AG04450 (cell line): ENCODE results near the gene ANKRD62. TPM values are rescaled to one million over a fixed set of nuclear protein-coding genes. Genes with fewer than 3 reads are reported as not detected.
"Not testable (repeated sequence)": the region's sequence is repeated elsewhere in the genome, so short reads cannot be mapped to it uniquely, and the experiment has no call there.

ENCODE experiments used
- CTCF ChIA-PET: fragments of 300-600, 350-600 bp; formaldehyde crosslinking; extraction: SDS; loops from one replicate; lab custom pipeline; 2022; ENCODE audit warnings: antibody characterized with exemption, inconsistent platforms; lab: Charles Lee
- POLR2A ChIA-PET: fragments of 350-600 bp; formaldehyde crosslinking; extraction: SDS; loops from one replicate; lab custom pipeline; 2021; ENCODE audit warnings: antibody characterized with exemption, inconsistent platforms; lab: Yijun Ruan, JAX
- DNase-seq: peaks from one replicate; pipeline ENCODE4 v3.0.0-alpha.2; 2011; ENCODE audit warnings: low read depth, low spot score
- H3K27ac ChIP-seq: one replicate; pipeline ENCODE4 v1.5.1; 2012; ENCODE audit warnings: low read depth, low read length, control low read depth
- H3K27me3 ChIP-seq: one replicate; pipeline ENCODE4 v1.6.0; 2012; ENCODE audit warnings: low read length; ENCODE audit not compliant: control insufficient read depth, insufficient read depth
- H3K4me3 ChIP-seq: 2 replicates; pipeline ENCODE4 v1.5.1; 2011; ENCODE audit warnings: mild to moderate bottlenecking, low read depth, low read length, control low read depth
- H3K9me3 ChIP-seq: 2 replicates; pipeline ENCODE4 v1.5.1; 2012; ENCODE audit warnings: low read length; ENCODE audit not compliant: control insufficient read depth, insufficient read depth
- polyA plus RNA-seq: library from polyadenylated mRNA; depleted of rRNA; stranded (reverse); fragments of >200 nt; gene quantifications from 2 replicates; pipeline ENCODE4 v1.2.3, GENCODE V29; 2011
- TF ChIP-seq, protein P1 (sequence below): IDR thresholded peaks from 2 replicates; pipeline ENCODE4 v1.5.1; 2011; ENCODE audit warnings: low read depth, low read length, control low read depth, inconsistent platforms

ANKRD62 gene
- polyA plus RNA-seq, 1 experiment = not detected

DNA sequence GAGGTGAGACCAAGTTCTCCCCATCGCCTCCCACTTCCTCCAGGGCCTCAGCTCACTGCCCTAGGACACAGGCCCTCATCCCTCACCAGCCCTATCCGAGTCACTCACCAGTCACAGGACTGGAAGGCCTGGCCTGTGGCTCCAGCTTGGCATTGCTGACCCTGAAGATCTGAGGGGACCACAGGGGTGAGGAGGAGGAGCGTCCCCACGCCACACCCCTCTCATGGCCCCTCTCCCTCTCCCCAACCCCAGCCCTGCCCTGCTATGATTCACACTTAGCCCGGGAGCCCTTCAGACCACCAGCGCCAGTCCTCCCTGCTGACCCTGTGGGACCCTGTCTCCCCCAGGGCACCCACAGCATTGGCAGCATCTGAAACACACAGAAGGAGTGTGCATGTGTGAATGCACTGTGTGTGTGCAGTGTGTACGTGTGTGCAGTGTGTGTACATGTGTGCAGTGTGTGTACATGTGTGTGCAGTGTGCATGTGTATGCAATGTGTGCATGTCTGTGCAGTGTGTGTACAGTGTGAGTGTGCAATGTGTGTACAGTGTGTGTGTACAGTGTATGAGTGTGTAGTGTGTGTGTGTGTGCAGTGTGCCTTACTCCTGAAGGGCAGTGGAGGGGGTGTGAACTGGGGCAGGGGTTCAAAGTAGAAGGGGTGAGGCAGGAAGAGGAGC lies 29.4 kb upstream of the ANKRD62 start:
- TF ChIP-seq, protein P1, sequence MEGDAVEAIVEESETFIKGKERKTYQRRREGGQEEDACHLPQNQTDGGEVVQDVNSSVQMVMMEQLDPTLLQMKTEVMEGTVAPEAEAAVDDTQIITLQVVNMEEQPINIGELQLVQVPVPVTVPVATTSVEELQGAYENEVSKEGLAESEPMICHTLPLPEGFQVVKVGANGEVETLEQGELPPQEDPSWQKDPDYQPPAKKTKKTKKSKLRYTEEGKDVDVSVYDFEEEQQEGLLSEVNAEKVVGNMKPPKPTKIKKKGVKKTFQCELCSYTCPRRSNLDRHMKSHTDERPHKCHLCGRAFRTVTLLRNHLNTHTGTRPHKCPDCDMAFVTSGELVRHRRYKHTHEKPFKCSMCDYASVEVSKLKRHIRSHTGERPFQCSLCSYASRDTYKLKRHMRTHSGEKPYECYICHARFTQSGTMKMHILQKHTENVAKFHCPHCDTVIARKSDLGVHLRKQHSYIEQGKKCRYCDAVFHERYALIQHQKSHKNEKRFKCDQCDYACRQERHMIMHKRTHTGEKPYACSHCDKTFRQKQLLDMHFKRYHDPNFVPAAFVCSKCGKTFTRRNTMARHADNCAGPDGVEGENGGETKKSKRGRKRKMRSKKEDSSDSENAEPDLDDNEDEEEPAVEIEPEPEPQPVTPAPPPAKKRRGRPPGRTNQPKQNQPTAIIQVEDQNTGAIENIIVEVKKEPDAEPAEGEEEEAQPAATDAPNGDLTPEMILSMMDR = no peak
- DNase-seq = no peak
- H3K27ac ChIP-seq = no peak overlapping the region
- CTCF ChIA-PET = no interaction called here
- no peak overlapping the region for H3K4me3 ChIP-seq
- POLR2A ChIA-PET = no interaction called here
- peaks cover 9% of the 10 kb centered on the region; the same call in 1 of the 2 replicates for H3K9me3 ChIP-seq
- H3K27me3 ChIP-seq = no peaks in the 10 kb centered on the region

DNA sequence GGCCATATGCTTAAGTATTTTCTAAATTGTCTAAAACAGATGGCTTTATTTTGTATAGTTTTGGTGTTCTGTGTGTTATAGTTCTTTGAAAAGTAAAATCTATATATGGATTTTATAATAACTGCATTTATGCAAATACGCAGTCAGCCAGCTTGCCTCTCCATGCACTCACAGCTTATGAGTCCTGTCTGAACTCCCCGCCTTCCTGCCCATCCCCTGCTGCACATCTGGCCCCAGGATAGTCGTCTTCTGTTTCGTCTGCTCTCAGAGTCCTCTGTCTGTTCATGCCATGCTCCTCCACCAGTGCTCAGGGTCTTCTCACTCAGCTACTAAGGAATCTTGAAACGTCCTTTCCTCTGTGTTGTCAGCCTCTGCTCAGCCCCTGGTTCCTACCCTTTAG lies 28.2 kb upstream of the ANKRD62 start:
- Histone ChIP-seq H3K27me3 (no peaks in the 10 kb centered on the region), H3K9me3 (peaks cover 9% of the 10 kb centered on the region; the same call in 1 of the 2 replicates), H3K4me3 (no peak overlapping the region), H3K27ac (no peak overlapping the region)
- TF ChIP-seq, protein P1 = no peak
- ChIA-PET POLR2A (no interaction called here), CTCF (interaction anchor here (0.6 kb wide), 1 partner anchor 251 kb away, joined by 6 read pairs; no protein-coding TSS in a partner anchor)
- no peak for DNase-seq

DNA sequence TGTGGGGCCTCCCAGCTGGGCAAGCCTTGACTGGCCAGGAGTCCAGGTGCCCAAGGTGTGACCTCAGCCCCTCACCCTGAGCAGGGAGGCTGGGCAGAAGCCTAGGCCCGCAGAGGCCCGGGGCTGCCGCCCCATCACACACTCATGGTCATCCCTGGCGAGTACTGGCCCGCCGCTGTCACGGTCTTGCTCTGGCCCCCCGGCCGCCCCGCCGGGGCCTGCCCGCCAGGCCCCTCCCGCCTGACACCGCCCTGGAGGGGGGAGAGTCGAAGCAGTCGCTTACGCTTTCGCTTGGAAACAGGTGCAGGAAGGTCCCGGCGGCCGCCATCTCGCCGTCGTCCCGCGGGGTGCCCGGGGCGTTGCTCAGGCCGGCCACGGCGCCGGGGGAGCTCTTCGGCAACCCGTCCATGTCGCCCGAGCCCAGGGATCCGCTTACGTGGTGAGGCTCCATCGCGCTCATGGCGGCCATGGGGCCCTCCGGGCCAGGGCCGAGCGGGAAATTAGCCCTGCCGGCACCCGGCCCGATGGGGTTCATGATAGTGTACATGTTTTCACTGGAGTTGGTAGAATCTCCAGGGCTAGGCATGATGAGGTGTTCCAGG lies 26.6 kb upstream of the ANKRD62 start:
- no peak overlapping the region for H3K27ac ChIP-seq
- H3K4me3 ChIP-seq = no peak overlapping the region
- POLR2A ChIA-PET = no interaction called here
- no peaks in the 10 kb centered on the region for H3K27me3 ChIP-seq
- DNase-seq = no peak
- H3K9me3 ChIP-seq = peaks cover 9% of the 10 kb centered on the region; the same call in 1 of the 2 replicates
- TF ChIP-seq, protein P1 = no peak
- CTCF ChIA-PET = interaction anchor here (0.6 kb wide), 1 partner anchor 23 kb away, joined by 3 read pairs; no protein-coding TSS in a partner anchor

DNA sequence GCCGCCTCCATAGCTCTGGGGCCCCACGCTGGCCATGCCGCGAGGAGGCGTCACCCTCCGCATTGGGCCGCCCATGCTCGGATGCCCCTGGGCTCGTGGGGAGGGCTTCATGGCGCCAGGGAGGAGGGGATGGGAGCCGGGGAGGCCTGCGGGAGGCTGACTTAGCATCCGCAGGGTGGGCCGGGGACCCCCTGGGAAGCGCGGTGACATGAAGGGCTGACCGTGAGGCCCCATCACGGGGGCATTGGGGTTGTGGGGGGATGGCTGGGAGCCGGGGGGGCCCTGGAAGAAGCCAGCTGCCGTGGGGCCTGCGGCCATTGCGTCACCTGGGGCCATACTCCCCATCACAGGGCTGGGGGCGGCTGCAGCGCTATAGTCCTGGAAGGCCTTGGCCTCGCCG lies 26.0 kb upstream of the ANKRD62 start:
- Histone ChIP-seq H3K27ac (no peak overlapping the region), H3K27me3 (no peaks in the 10 kb centered on the region), H3K9me3 (peaks cover 9% of the 10 kb centered on the region; the same call in 1 of the 2 replicates), H3K4me3 (no peak overlapping the region)
- TF ChIP-seq, protein P1 = no peak
- ChIA-PET CTCF (no interaction called here), POLR2A (no interaction called here)
- DNase-seq = no peak

DNA sequence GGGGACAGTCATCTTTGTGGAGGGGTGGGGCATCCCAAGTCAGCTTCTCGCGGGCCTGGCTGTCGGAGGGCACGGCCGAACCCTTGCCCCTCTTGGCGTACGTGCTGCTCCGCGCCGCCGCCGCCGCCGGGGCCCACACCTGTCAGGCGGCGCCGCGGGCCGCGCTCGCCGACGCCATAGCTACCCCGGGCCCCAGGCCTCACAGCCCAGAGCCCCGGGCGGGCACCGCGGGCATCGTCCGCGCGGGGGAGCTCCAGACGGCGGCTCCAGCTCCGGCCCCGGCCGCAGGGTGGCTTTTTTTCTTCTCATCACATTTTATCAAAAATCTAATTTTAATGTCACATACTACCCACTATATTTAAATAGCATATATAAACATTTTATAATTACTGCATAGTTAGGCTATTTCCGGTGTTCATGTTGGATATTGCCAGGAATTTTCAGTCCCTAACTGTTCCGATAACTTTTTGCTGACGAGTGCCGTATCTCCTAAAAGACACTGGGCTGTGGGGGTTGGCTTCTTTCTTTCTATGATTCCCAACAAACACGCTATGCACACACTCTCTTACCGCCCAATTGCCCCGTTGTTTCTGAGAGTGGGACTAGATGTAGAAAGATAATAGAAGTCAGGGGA lies 25.2 kb upstream of the ANKRD62 start:
- H3K4me3 ChIP-seq, H3K27me3 ChIP-seq, CTCF ChIA-PET, POLR2A ChIA-PET, H3K9me3 ChIP-seq, H3K27ac ChIP-seq, DNase-seq: not testable (repeated sequence)
